ENCODE data around the gene FAM107B. TPM values are rescaled to one million over a fixed set of nuclear protein-coding genes. Genes with fewer than 3 reads are reported as not detected.

FAM107B gene
- total RNA-seq, 4 donors from 2014 or later: 7.3 to 15.6 (median 13.3) TPM

DNA sequence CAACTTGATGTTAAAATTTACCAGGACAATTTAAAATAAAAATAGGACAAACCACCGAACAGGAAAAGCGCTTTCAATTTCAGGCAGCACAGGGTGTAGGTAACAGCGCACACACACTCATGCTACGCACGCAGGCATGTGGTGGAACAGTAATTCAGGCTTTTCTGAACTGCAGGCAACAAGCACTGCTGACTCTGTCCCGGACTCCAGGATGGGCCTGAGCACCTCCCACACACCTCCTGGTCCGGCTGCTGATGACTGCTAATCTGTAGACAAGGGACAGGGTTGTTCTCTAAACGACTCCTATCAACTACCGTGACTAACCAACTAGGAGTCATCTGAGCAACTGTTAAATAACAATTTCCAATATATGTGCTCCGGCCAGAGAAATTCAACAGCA, 251.4 kb downstream of the FAM107B start:
- TF ChIP-seq POLR2A (IDR thresholded peaks at IDR 0.05): no peak
- TF ChIP-seq, protein P1, sequence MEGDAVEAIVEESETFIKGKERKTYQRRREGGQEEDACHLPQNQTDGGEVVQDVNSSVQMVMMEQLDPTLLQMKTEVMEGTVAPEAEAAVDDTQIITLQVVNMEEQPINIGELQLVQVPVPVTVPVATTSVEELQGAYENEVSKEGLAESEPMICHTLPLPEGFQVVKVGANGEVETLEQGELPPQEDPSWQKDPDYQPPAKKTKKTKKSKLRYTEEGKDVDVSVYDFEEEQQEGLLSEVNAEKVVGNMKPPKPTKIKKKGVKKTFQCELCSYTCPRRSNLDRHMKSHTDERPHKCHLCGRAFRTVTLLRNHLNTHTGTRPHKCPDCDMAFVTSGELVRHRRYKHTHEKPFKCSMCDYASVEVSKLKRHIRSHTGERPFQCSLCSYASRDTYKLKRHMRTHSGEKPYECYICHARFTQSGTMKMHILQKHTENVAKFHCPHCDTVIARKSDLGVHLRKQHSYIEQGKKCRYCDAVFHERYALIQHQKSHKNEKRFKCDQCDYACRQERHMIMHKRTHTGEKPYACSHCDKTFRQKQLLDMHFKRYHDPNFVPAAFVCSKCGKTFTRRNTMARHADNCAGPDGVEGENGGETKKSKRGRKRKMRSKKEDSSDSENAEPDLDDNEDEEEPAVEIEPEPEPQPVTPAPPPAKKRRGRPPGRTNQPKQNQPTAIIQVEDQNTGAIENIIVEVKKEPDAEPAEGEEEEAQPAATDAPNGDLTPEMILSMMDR (IDR thresholded peaks at IDR 0.05): no peak
- TF ChIP-seq EP300 (IDR thresholded peaks at IDR 0.05): no peak
- no peak for TF ChIP-seq POLR2AphosphoS5 (IDR thresholded peaks at IDR 0.05)
- Histone ChIP-seq H3K4me1 (no peaks in the 10 kb centered on the region), H3K4me3 (no peak overlapping the region), H3K27ac (no peak overlapping the region), H3K27me3 (no peaks in the 10 kb centered on the region), H3K9me3 (no peaks in the 10 kb centered on the region), H3K36me3 (peaks cover 0 to 21% of the 10 kb centered on the region in 2 donors)
- ATAC-seq: no peak
- WGBS, 2 donors (ENCODE audit: low coverage in 1 of 2): 92% methylated on average over 7 to 8 of the region's 10 CpGs

GRCh38 chr10:14519785-14520184, 254.9 kb downstream of the FAM107B start:
- TF ChIP-seq POLR2AphosphoS5 (IDR thresholded peaks at IDR 0.05) (no peak), POLR2A (IDR thresholded peaks at IDR 0.05) (no peak), EP300 (IDR thresholded peaks at IDR 0.05) (no peak)
- TF ChIP-seq, protein P1 (IDR thresholded peaks at IDR 0.05): no peak

GRCh38 chr10:14518149-14518548, 256.5 kb downstream of the FAM107B start:
- Histone ChIP-seq H3K4me3 (no peak overlapping the region), H3K27me3 (no peaks in the 10 kb centered on the region), H3K36me3 (peaks cover 0 to 20% of the 10 kb centered on the region in 2 donors), H3K27ac (no peak overlapping the region), H3K4me1 (peaks cover 0 to 2% (median 0%) of the 10 kb centered on the region in 3 donors), H3K9me3 (no peaks in the 10 kb centered on the region)
- no peak for ATAC-seq
- 94 to 95% methylated on average over 3 of the region's 3 CpGs for WGBS, 2 donors (ENCODE audit: low coverage in 1 of 2)
- TF ChIP-seq EP300 (IDR thresholded peaks at IDR 0.05): no peak
- TF ChIP-seq POLR2AphosphoS5 (IDR thresholded peaks at IDR 0.05): no peak
- no peak for TF ChIP-seq POLR2A (IDR thresholded peaks at IDR 0.05)
- TF ChIP-seq, protein P1 (IDR thresholded peaks at IDR 0.05): no peak

More at GRCh38 chr10:14519785-14520184, 254.9 kb downstream of the FAM107B start:
- no peak overlapping the region for H3K27ac ChIP-seq
- H3K36me3 ChIP-seq: peaks cover 0 to 20% of the 10 kb centered on the region in 2 donors
- H3K4me3 ChIP-seq: no peak overlapping the region
- H3K27me3 ChIP-seq: no peaks in the 10 kb centered on the region
- no peak for ATAC-seq
- H3K9me3 ChIP-seq: no peaks in the 10 kb centered on the region
- WGBS, 2 donors (ENCODE audit: low coverage in 1 of 2): 79% methylated on average over 6 of the region's 7 CpGs
- H3K4me1 ChIP-seq: no peaks in the 10 kb centered on the region

DNA sequence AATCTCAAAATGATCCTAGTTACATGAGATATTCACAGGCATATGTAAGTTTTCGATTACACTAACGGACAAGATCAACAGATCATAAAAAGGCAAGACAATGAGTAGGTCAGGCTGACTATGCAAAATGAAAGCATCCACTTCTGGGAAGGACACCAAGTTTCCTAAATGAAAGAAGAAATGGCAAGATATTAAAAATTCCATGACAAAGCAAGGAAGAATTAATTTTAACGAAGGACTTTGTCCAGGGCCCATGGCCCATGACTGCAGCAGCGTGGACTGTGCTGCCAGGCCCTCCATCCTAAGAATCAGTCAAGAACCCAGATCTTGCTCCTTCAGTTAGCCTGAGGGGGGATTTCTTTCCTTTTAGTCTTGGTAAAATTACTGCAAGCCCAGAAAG, 261.6 kb downstream of the FAM107B start:
- TF ChIP-seq POLR2AphosphoS5 (IDR thresholded peaks at IDR 0.05) (no peak), POLR2A (IDR thresholded peaks at IDR 0.05) (no peak), EP300 (IDR thresholded peaks at IDR 0.05) (no peak)
- TF ChIP-seq, protein P1 (IDR thresholded peaks at IDR 0.05): no peak
- 35 to 39% methylated on average over 4 of the region's 4 CpGs for WGBS, 2 donors (ENCODE audit: low coverage in 1 of 2)
- no peak for ATAC-seq
- Histone ChIP-seq H3K4me1 (peaks cover 0 to 5% (median 0%) of the 10 kb centered on the region in 3 donors), H3K36me3 (no peaks in the 10 kb centered on the region), H3K4me3 (no peak overlapping the region), H3K9me3 (peaks cover 0 to 6% (median 0%) of the 10 kb centered on the region in 3 donors), H3K27ac (no peak overlapping the region), H3K27me3 (no peaks in the 10 kb centered on the region)

GRCh38 chr10:14510346-14510745, 264.4 kb downstream of the FAM107B start:
- peaks cover 0 to 5% (median 0%) of the 10 kb centered on the region in 3 donors for H3K4me1 ChIP-seq
- H3K27me3 ChIP-seq: no peaks in the 10 kb centered on the region
- H3K27ac ChIP-seq: no peak overlapping the region
- H3K9me3 ChIP-seq: peaks cover 0 to 6% (median 0%) of the 10 kb centered on the region in 3 donors
- ATAC-seq: no peak
- H3K36me3 ChIP-seq: no peaks in the 10 kb centered on the region
- 65 to 83% methylated on average over 2 of the region's 2 CpGs for WGBS, 2 donors (ENCODE audit: low coverage in 1 of 2)
- TF ChIP-seq POLR2AphosphoS5 (IDR thresholded peaks at IDR 0.05): no peak
- TF ChIP-seq EP300 (IDR thresholded peaks at IDR 0.05): no peak
- no peak for TF ChIP-seq POLR2A (IDR thresholded peaks at IDR 0.05)
- TF ChIP-seq, protein P1 (IDR thresholded peaks at IDR 0.05): no peak
- H3K4me3 ChIP-seq: no peak overlapping the region

Data from gastroesophageal sphincter (tissue), 4 donors.